GM12875 (cell line): ENCODE measurements around the gene SIRT7.

Experiments used
- H3K4me3 ChIP-seq: one replicate; pipeline ENCODE4 v1.5.1; 2011; ENCODE audit warnings: low read depth, low read length, control low read depth
- TF ChIP-seq, protein P1 (sequence below): IDR thresholded peaks from 2 replicates; pipeline ENCODE4 v1.5.1; 2011; ENCODE audit warnings: low read depth, mild to moderate bottlenecking, control low read depth, inconsistent platforms, low read length, moderate library complexity, borderline replicate concordance; ENCODE audit not compliant: insufficient read depth

The SIRT7 gene

DNA sequence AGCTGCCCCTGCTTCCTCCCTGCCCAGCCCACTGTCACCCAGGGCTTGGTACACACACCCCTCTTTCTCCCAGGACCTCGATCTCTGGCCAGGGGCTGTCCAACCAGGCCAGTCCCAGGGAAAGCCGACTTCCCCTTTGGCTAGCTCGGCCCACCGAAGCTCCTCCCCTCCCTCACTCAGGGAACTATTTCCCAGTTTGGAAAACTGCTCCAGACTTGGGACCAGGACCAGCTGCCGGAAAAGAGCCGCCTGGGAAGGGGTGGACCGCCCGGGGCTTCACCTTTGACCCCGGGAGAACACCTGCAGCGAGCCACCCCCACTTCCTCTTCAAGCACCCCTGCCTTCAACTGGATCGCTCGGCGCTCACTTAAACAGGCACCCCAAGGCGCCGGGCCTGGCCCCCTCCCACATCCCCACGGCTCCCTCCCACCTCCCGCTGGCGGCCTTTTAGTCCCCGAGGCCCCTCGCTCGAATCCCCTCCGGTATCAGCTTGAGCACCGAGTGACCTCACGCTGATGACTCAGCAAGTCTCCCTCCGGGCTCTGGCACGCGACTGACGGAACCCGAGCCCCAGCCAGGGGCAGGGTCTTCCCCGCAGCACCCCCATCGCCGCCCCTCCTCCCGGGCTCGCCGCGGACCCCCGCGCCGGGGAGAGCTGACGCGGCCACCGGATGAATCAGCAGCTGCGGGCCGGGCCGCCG lies 8.6 kb upstream of the SIRT7 start:
- H3K4me3 ChIP-seq: peak overlapping the region; percentile 84
- TF ChIP-seq, protein P1, sequence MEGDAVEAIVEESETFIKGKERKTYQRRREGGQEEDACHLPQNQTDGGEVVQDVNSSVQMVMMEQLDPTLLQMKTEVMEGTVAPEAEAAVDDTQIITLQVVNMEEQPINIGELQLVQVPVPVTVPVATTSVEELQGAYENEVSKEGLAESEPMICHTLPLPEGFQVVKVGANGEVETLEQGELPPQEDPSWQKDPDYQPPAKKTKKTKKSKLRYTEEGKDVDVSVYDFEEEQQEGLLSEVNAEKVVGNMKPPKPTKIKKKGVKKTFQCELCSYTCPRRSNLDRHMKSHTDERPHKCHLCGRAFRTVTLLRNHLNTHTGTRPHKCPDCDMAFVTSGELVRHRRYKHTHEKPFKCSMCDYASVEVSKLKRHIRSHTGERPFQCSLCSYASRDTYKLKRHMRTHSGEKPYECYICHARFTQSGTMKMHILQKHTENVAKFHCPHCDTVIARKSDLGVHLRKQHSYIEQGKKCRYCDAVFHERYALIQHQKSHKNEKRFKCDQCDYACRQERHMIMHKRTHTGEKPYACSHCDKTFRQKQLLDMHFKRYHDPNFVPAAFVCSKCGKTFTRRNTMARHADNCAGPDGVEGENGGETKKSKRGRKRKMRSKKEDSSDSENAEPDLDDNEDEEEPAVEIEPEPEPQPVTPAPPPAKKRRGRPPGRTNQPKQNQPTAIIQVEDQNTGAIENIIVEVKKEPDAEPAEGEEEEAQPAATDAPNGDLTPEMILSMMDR: no peak

DNA sequence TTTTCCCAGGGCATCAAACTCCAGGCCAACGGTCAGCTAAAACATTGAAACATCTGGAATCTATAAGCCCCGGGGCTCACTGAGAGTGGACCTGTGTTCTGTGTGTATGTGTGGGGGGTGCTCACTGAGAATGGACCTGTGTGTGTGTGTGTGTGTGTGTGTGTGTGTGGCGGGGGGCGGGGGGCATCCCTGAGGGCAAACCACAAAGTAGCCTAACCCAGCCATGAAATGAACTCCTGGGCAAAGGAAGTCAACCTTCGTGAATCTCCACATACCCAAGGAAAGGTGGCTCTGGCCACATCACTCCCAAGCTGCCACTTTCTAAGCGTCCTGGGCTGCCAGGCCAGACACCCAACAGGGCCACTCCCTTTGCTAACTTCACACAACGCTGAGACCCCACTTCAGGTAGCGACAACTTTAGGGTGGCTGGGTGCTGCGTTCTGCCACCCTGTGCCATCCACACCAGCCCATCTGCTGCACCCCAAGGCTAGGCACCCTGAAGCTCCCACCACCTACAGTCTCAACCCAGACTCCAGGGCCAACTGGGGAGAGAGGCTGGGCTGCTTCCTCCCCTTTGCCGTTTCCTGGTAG lies 8.0 kb upstream of the SIRT7 start:
- TF ChIP-seq, protein P1: no peak
- peak overlapping the region; percentile 84 for H3K4me3 ChIP-seq

DNA sequence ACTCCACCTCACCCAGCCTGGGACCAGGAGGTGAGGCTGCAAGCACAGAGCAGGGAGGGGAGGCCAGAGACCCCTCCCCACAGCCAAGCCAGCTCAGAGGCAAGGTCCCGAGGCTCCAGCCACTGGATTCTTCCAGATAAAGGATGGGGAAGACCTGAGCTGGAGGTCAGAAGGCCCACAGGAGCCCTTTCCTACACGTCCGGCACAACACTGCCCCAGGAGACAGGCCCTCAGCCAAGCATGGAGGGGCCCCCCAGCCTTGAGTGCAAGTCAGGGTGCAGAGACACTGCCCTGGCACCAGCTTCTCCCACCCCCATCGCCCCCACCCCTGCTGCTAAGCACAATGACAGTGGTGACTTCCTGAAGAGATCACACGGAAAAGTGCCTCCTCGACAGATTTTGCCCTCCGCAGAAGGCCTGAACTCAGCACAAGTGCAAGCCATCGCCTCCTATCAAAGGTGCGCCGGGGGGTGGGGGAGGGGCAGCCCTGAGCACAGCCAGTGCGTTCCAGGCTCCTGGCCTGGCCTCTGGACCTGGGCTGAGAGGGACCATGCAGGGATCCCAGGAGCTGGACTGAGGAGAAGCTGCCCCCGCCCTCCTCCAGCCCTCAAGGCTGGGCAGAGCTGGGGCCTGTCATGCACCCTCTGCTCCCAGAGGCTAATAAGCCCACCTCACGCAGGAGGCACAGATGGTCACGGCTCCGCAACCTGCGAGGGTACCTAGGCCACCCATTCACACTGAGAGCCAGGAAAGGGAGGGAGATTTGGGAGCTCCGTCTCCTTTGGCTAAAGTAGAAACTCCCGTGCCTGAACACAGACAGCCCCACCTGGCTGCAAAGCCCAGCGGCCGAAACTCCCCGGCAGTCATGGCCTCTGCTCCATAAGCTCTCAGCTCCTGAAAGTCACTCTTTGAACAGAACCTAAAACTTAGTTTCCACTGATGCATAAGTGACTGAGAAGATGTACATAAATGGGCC lies 6.9 kb upstream of the SIRT7 start:
- TF ChIP-seq, protein P1: no peak
- H3K4me3 ChIP-seq: no peak overlapping the region

DNA sequence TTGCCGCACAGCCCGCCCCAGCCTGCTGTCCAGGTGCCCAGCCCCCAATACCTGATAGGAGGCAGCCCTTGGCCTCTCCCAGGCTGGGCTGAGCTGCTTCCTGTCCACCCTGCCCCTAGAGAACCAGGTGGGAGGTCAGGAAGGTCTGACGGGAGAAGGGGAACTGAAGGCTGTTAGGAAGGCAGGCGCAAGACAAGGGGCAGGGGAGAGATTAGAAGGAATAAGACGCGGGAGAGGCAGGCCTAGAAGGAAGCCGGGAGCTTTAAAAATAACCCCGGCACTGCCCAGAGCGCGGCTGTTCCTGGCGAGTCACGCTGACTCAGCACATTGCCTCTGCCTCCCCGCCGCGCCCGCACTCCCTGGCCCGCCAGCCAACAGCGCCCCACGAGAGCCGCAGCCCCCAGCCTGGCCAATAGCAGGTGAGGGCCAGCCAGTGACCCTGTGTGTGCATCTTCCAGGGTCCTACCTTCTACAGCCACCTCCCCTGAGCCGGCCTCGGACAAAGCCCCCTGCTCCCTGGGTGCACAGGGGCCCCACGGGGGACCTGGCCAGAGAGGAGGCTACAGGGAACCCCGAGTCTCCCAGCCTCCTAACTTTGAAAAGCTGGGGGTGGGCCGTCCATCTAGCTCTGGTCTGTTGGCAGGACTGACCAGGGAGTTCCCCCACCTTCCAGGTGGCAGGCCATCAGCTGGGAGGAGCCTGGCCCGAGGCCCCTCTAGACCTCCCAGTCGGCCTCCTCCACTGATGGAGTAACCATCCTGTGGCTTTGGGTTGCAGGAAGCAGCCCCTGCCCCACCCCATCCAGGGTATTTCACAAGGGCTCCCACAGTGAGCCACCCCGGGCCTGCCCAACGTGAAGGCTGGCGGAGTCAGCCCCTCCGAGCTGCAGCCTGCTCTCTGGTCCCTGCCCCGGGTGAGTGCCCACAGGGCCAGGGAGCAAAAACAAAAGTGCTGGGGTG lies 5.6 kb upstream of the SIRT7 start:
- no peak overlapping the region for H3K4me3 ChIP-seq
- TF ChIP-seq, protein P1: no peak

DNA sequence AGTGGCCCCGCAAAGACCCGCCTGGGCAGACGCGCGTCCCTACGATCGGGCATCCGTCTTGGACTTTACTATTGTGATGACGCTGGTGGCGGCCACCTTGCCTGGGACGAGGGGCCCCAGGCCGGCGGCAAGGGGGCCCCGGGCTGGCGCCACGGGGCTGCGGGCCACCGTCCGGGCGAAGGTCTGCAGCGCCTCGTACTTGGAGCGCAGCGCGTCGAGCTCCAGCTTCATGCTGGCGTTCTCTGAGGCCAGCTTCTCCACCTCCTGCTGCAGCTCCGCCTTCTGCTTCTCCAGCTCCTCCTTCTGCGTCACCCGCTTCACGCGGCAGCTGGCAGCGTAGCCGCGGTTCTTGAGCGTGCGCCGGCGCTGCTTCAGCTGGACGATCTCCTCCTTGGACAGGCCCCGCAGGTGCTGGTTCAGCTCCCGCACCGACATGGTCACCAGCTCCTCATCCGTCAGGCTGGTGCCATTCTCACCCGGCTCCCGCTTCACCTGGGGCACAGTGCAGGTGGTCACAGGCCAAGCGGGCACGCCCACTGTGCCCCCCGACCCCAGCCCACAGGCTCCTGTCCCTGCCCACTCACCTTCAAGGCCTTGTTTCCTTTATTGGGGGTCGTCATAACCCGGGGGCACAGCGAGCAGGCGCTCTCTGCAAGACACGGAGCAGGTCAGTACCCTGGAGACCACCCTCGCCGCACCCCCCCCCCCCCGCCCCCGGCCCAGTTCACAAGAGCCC lies 4.8 kb upstream of the SIRT7 start:
- no peak overlapping the region for H3K4me3 ChIP-seq
- TF ChIP-seq, protein P1: no peak
